ENCODE measurements around the gene SPRR2E.
"Not testable (repeated sequence)": the region's sequence is repeated elsewhere in the genome, so short reads cannot be mapped to it uniquely, and the experiment has no call there.

Gene SPRR2E

GRCh38 chr1:153094426-153094825 is at the start of gene SPRR2E:
Gene SPRR2E (minus strand): TSS chr1:153094526. CDS start chr1:153093751, 775 bp downstream.
- DNase-seq, result no peak

- no peak for DNase-seq
Observed at GRCh38 chr1:153141377-153141776, 47.1 kb upstream of the SPRR2E start.

- DNase-seq, result no peak
Observed at GRCh38 chr1:153140484-153140883, 46.2 kb upstream of the SPRR2E start.

- no peak for DNase-seq
Observed at GRCh38 chr1:153133743-153134142, 39.4 kb upstream of the SPRR2E start.

GRCh38 chr1:153133267-153133666 is 38.9 kb upstream of the SPRR2E start:
- no peak for DNase-seq

GRCh38 chr1:153128688-153129087 is 34.4 kb upstream of the SPRR2E start:
- DNase-seq, result not testable (repeated sequence)

GRCh38 chr1:153127296-153127695 is 33.0 kb upstream of the SPRR2E start:
- no peak for DNase-seq

- DNase-seq, result no peak
Observed at GRCh38 chr1:153125536-153125935, 31.2 kb upstream of the SPRR2E start.

- not testable (repeated sequence) for DNase-seq
Observed at GRCh38 chr1:153123793-153124192, 29.5 kb upstream of the SPRR2E start.

GRCh38 chr1:153122831-153123421 is 28.6 kb upstream of the SPRR2E start:
- DNase-seq, result no peak

GRCh38 chr1:153120945-153121344 is 26.6 kb upstream of the SPRR2E start:
- no peak for DNase-seq

GRCh38 chr1:153119491-153119971 is 25.2 kb upstream of the SPRR2E start:
- DNase-seq, result no peak

- DNase-seq, result not testable (repeated sequence)
Observed at GRCh38 chr1:153115264-153115663, 20.9 kb upstream of the SPRR2E start.

GRCh38 chr1:153113416-153113815 is 19.1 kb upstream of the SPRR2E start, which contains the start of gene SPRR2F:
Gene SPRR2F (minus strand): TSS chr1:153113516. CDS start chr1:153112733, 783 bp downstream.
- no peak for DNase-seq

- DNase-seq, result not testable (repeated sequence)
Observed at GRCh38 chr1:153112454-153112853, 18.1 kb upstream of the SPRR2E start.

GRCh38 chr1:153100245-153100644 is 5.9 kb upstream of the SPRR2E start:
- DNase-seq, result no peak

GRCh38 chr1:153099461-153100045 is 5.2 kb upstream of the SPRR2E start:
- DNase-seq, result no peak

- no peak for DNase-seq
Observed at GRCh38 chr1:153095764-153096163, 1.4 kb upstream of the SPRR2E start.

GRCh38 chr1:153087652-153088051 is 6.7 kb downstream of the SPRR2E start:
- no peak for DNase-seq

GRCh38 chr1:153081736-153082135 is 12.6 kb downstream of the SPRR2E start:
- DNase-seq, result no peak

GRCh38 chr1:153072806-153073726 is 21.3 kb downstream of the SPRR2E start:
- DNase-seq, result no peak

- DNase-seq, result no peak
Observed at GRCh38 chr1:153071511-153071910, 22.8 kb downstream of the SPRR2E start, which contains the start of gene SPRR2B. Gene SPRR2B (minus strand): TSS chr1:153071611. CDS start chr1:153070839, 772 bp downstream.

GRCh38 chr1:153070243-153070642 is 24.1 kb downstream of the SPRR2E start:
- DNase-seq, result no peak

Data from NCI-H1694 (cell line).